ENCODE results near the gene SPTLC3. TPM values are rescaled to one million over a fixed set of nuclear protein-coding genes. Genes with fewer than 3 reads are reported as not detected.

Gene SPTLC3
- total RNA-seq, 1 donor from 2014 or later = 4.6 TPM

DNA sequence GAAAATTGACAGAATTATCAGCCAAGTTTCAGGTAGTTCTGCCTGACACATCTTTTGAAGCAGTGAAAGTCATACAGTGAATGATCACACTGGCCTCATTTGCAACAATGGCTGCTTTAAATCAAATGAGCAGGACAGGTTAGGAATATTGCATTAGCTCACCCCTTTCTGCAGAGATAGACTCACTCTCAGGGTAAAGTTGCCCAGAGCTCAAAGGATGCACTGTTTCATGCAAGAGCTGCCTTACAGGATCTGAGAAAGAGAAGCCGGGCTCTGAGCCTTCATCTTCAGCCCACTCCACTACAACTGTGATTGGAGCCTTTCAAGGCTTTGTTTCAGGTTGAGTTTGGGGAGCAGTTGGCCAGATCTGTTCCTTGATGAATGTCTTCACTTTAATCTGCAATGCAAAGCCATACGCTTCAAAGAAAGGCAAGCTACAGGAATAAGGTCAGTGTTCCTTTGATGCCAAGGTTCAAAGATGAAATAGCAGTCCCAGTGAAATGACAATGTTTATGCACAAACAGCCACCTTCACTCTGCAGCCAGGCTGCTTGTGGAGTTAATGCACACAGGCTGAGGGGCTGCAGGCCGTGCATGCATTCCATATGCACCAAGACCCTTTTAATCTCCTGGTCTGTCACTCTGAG lies 121.4 kb downstream of the SPTLC3 start:
- H3K4me3 ChIP-seq = no peak overlapping the region
- intact Hi-C loops (cut with DNase I) = no loop called here

DNA sequence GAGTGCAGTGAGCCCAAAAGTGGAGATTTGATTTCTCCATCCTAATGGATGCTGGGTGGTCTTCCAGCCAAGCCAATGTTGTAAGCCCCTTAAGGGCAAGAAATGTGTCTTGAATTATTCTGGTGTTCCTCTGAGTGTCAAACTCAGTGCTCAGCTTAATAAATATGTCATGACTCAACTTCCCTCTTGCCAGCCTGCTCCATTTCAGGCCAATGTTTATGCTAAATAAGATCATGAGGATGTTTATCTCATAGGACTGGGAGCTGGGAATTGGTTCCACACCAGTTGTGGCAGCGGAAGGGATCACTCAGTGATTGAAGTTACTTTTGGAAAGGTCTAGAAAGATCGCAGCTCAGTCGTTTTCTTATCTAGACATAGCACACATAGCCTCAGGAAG lies 121.9 kb downstream of the SPTLC3 start:
- no peaks in the 10 kb centered on the region for H3K27me3 ChIP-seq
- no peak overlapping the region for H3K4me3 ChIP-seq
- no peaks in the 10 kb centered on the region for H3K9me3 ChIP-seq
- TF ChIP-seq, protein P1, sequence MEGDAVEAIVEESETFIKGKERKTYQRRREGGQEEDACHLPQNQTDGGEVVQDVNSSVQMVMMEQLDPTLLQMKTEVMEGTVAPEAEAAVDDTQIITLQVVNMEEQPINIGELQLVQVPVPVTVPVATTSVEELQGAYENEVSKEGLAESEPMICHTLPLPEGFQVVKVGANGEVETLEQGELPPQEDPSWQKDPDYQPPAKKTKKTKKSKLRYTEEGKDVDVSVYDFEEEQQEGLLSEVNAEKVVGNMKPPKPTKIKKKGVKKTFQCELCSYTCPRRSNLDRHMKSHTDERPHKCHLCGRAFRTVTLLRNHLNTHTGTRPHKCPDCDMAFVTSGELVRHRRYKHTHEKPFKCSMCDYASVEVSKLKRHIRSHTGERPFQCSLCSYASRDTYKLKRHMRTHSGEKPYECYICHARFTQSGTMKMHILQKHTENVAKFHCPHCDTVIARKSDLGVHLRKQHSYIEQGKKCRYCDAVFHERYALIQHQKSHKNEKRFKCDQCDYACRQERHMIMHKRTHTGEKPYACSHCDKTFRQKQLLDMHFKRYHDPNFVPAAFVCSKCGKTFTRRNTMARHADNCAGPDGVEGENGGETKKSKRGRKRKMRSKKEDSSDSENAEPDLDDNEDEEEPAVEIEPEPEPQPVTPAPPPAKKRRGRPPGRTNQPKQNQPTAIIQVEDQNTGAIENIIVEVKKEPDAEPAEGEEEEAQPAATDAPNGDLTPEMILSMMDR (IDR thresholded peaks at IDR 0.05) = no peak
- H3K27ac ChIP-seq = no peak overlapping the region
- no peaks in the 10 kb centered on the region for H3K36me3 ChIP-seq
- no peak for DNase-seq (ENCODE audit: low spot score in 2 of 2)
- intact Hi-C loops (cut with DNase I) = no loop called here
- no peaks in the 10 kb centered on the region for H3K4me1 ChIP-seq

More for the DNA sequence above, 121.4 kb downstream of the SPTLC3 start:
- no peaks in the 10 kb centered on the region for H3K4me1 ChIP-seq
- TF ChIP-seq, protein P1 (IDR thresholded peaks at IDR 0.05) = no peak
- no peak for DNase-seq (ENCODE audit: low spot score in 2 of 2)
- H3K27me3 ChIP-seq = no peaks in the 10 kb centered on the region
- H3K36me3 ChIP-seq = no peaks in the 10 kb centered on the region
- no peaks in the 10 kb centered on the region for H3K9me3 ChIP-seq
- no peak overlapping the region for H3K27ac ChIP-seq

DNA sequence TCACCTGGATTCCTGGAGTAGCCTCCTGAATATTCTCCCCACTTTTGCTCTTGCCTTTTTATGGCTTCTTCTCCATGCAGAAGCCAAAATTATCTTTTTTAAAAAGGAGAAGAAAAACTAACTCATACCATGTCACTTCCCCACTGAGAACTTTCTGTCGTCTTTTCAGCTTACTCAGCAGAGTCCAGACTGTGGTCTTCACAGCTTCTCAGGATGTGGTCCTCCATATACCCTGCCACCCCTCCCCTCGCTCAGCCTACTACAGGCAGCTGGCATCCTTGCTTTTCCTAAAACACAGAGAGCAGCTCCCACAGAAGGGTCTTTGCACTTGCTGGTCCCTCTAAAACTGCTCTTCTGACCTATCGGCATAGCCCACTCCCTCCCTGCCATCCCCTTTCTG lies 122.9 kb downstream of the SPTLC3 start:
- no peak for DNase-seq (ENCODE audit: low spot score in 2 of 2)
- intact Hi-C loops (cut with DNase I) = no loop called here
- TF ChIP-seq, protein P1 (IDR thresholded peaks at IDR 0.05) = no peak
- Histone ChIP-seq H3K9me3 (no peaks in the 10 kb centered on the region), H3K27ac (no peak overlapping the region), H3K4me3 (no peak overlapping the region), H3K36me3 (no peaks in the 10 kb centered on the region), H3K27me3 (no peaks in the 10 kb centered on the region), H3K4me1 (no peaks in the 10 kb centered on the region)

DNA sequence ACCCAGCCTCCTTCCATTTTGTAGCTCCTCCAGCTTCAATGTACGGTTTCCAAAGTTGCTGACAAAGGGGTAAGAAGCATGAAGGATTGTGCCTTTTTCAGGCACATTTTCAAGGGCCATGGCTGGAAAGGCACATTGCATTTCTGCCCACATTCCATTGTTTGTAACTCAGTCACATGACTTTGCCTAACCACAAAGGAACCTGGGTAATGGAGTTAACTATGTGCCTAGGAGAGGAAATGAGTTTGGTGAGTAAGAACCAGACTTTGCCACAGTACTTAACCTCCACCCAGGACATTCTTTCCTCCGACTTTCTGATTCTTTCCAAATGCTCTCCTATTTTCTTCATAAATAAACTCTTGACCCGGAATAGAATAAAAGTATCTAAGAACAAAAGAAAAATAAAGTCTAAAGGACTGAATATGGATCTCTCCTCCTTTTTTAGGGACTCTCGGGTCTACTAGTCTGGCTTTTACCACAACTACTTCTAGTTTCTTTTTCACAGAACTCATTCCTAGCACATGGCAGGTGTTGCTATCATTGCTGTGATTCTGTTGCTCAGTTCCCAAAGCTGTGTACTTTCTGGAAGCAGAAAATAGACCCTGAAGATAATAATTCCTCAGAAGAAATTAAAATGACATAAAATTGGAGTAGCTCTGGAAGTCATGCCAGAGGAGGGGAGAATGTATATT lies 130.8 kb downstream of the SPTLC3 start:
- H3K27ac ChIP-seq = no peak overlapping the region
- TF ChIP-seq, protein P1 (IDR thresholded peaks at IDR 0.05) = no peak
- DNase-seq (ENCODE audit: low spot score in 2 of 2) = no peak
- intact Hi-C loops (cut with DNase I) = no loop called here
- no peaks in the 10 kb centered on the region for H3K4me1 ChIP-seq
- no peaks in the 10 kb centered on the region for H3K9me3 ChIP-seq
- no peak overlapping the region for H3K4me3 ChIP-seq
- no peaks in the 10 kb centered on the region for H3K36me3 ChIP-seq
- no peaks in the 10 kb centered on the region for H3K27me3 ChIP-seq

DNA sequence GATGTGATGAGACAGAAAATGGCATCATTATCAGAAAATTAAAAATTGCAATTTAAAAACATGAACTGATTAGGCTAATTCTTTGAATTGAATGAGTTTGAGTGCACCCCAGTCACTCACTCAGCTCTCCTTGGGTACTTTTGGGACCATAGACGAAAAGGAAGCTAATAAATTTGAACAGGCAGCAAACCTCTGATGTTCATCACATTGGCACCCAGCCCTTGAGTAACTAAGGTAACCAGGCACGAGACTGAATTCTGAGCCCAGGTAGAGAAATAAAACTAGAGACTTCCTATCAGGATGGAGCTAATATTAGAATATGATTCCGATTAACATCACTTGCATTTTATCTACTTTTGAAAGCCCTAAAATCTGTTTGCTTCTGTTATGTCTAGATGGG lies 131.4 kb downstream of the SPTLC3 start:
- H3K4me1 ChIP-seq = no peaks in the 10 kb centered on the region
- H3K9me3 ChIP-seq = peaks cover 0 to 3% of the 10 kb centered on the region in 2 donors
- no peaks in the 10 kb centered on the region for H3K27me3 ChIP-seq
- no peak overlapping the region for H3K27ac ChIP-seq
- intact Hi-C loops (cut with DNase I) = no loop called here
- H3K36me3 ChIP-seq = no peaks in the 10 kb centered on the region
- TF ChIP-seq, protein P1 (IDR thresholded peaks at IDR 0.05) = no peak
- no peak overlapping the region for H3K4me3 ChIP-seq
- DNase-seq (ENCODE audit: low spot score in 2 of 2) = no peak

Data from ascending aorta (tissue), 2 donors.